Hepatocyte (in vitro differentiated cells): ENCODE measurements around the gene MICAL3. TPM values are rescaled to one million over a fixed set of nuclear protein-coding genes. Genes with fewer than 3 reads are reported as not detected.

Source experiments
- DNase-seq: peaks from one replicate; pipeline ENCODE4 v3.0.0-alpha.2; 2016; ENCODE audit warnings: low spot score
- H2AFZ ChIP-seq: fragments of 200-600 bp; sonication (generic); 2 replicates; pipeline ENCODE4 v1.6.0; 2016; ENCODE audit warnings: antibody characterized with exemption, mild to moderate bottlenecking
- H3K27ac ChIP-seq: fragments of 200-600 bp; sonication (generic); 2 replicates; pipeline ENCODE4 v1.5.1; 2016; ENCODE audit warnings: mild to moderate bottlenecking
- H3K27me3 ChIP-seq: fragments of 200-600 bp; sonication (generic); 2 replicates; pipeline ENCODE4 v1.6.1; 2016
- H3K36me3 ChIP-seq: fragments of 200-600 bp; sonication (generic); replicated peaks from 2 replicates; pipeline ENCODE4 v1.5.1; 2016; ENCODE audit warnings: low read depth; ENCODE audit not compliant: insufficient read depth
- H3K4me1 ChIP-seq: fragments of 200-600 bp; sonication (generic); 2 replicates; pipeline ENCODE4 v1.5.1; 2016; ENCODE audit warnings: mild to moderate bottlenecking, moderate library complexity; ENCODE audit not compliant: insufficient read depth
- H3K4me2 ChIP-seq: fragments of 200-600 bp; sonication (generic); 2 replicates; pipeline ENCODE4 v1.6.0; 2016
- H3K4me3 ChIP-seq: fragments of 200-600 bp; sonication (generic); 2 replicates; pipeline ENCODE4 v1.5.1; 2016; ENCODE audit warnings: mild to moderate bottlenecking
- H3K79me2 ChIP-seq: fragments of 200-600 bp; sonication (generic); 2 replicates; pipeline ENCODE4 v1.6.0; 2017; ENCODE audit warnings: mild to moderate bottlenecking
- H3K9me2 ChIP-seq: fragments of 200-600 bp; sonication (generic); replicated peaks from 2 replicates; pipeline ENCODE4 v1.6.0; 2017; ENCODE audit warnings: mild to moderate bottlenecking; ENCODE audit not compliant: insufficient read depth
- H3K9me3 ChIP-seq: fragments of 200-600 bp; sonication (generic); 2 replicates; pipeline ENCODE4 v1.5.1; 2016; ENCODE audit warnings: low read depth, mild to moderate bottlenecking
- H4K20me1 ChIP-seq: fragments of 200-600 bp; sonication (generic); 2 replicates; pipeline ENCODE4 v1.6.0; 2016; ENCODE audit warnings: mild to moderate bottlenecking; ENCODE audit not compliant: insufficient read depth, poor library complexity, severe bottlenecking
- EZH2 ChIP-seq: fragments of 200-600 bp; sonication (generic); IDR thresholded peaks from 2 replicates; pipeline ENCODE4 v1.6.1; 2016; ENCODE audit warnings: antibody characterized with exemption, mild to moderate bottlenecking, borderline replicate concordance
- EZH2phosphoT487 ChIP-seq: fragments of 200-600 bp; sonication (generic); IDR thresholded peaks from one replicate; pipeline ENCODE4 v1.6.1; 2018; ENCODE audit warnings: antibody characterized with exemption, mild to moderate bottlenecking, low read depth, moderate library complexity; ENCODE audit not compliant: unreplicated experiment, severe bottlenecking
- WGBS: methylation state at CpG from one replicate; pipeline ENCODE4 v1.1.6; 2016; ENCODE audit warnings: low lambda C conversion rate; ENCODE audit errors: missing lambda C conversion rate; 5-methylcytosine and 5-hydroxymethylcytosine counted together
- polyA plus RNA-seq: library from polyadenylated mRNA; unstranded; fragments of >200 nt; fragmentation: Nextera tagmentation; extraction: Ambion mirVana; gene quantifications from 2 replicates; pipeline ENCODE4 v1.2.1, GENCODE V29; 2016
- total RNA-seq: library from RNA; depleted of rRNA; stranded (reverse); fragments of >200 nt; gene quantifications from 2 replicates; pipeline ENCODE4 v1.2.3, GENCODE V29; 2014
- TF ChIP-seq, protein P1 (sequence below): fragments of 200-600 bp; sonication (generic); IDR thresholded peaks from 2 replicates; pipeline ENCODE4 v1.5.1; 2016; ENCODE audit warnings: antibody characterized with exemption, mild to moderate bottlenecking; ENCODE audit not compliant: poor library complexity

The MICAL3 gene
- total and polyA plus RNA-seq, 2 experiments from 2014 or later = 4.6 to 22.7 TPM

DNA sequence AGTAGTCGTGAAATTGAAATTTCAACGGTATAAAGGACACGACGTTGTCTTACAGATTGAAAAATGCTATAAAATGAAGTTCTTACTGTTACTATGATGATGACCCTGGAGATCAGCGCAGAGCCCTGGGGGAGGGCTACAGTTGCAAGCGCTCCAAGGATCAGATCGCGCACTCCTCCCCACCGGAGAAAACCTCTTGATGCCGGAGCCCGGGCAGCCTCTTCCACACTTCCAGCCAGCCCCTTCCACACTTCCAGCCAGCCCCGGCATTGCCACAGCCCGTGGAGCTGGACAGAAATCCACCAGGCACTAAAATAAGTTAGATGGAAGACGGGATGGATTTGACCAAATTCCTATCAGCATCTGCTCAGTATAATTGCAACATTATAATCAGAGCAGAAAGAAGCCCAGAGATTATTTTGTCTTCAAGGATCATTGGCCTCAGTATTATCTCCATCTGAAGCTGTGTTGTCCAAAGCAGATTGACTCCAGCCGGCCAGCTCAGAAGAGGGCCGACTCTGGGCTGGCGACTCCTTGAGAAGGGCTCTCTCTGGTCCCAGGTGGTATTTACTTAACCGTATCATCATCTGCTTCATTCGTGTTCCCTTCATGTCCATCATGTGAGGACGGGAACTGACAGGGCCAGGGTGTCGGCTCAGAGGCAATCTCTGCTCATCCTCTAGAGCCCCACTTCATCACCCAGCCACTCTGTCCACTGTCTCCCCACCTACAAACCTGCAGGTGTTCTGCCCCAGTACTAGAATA lies 777 bp upstream of the MICAL3 start:
- H3K79me2 ChIP-seq = no peaks in the 10 kb centered on the region
- DNase-seq = no peak
- WGBS = 63% methylated on average over 21 of the region's 21 CpGs
- no peak overlapping the region for H3K27ac ChIP-seq
- peaks cover 5% of the 10 kb centered on the region for H3K27me3 ChIP-seq
- TF ChIP-seq EZH2 (no peak), EZH2phosphoT487 (no peak)
- TF ChIP-seq, protein P1, sequence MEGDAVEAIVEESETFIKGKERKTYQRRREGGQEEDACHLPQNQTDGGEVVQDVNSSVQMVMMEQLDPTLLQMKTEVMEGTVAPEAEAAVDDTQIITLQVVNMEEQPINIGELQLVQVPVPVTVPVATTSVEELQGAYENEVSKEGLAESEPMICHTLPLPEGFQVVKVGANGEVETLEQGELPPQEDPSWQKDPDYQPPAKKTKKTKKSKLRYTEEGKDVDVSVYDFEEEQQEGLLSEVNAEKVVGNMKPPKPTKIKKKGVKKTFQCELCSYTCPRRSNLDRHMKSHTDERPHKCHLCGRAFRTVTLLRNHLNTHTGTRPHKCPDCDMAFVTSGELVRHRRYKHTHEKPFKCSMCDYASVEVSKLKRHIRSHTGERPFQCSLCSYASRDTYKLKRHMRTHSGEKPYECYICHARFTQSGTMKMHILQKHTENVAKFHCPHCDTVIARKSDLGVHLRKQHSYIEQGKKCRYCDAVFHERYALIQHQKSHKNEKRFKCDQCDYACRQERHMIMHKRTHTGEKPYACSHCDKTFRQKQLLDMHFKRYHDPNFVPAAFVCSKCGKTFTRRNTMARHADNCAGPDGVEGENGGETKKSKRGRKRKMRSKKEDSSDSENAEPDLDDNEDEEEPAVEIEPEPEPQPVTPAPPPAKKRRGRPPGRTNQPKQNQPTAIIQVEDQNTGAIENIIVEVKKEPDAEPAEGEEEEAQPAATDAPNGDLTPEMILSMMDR = no peak
- no peaks in the 10 kb centered on the region for H3K9me3 ChIP-seq
- H3K4me2 ChIP-seq = peak overlapping the region; percentile 99
- peak overlapping the region; percentile 95 for H2AFZ ChIP-seq
- no peaks in the 10 kb centered on the region for H3K9me2 ChIP-seq
- peaks cover 11% of the 10 kb centered on the region for H3K4me1 ChIP-seq
- no peaks in the 10 kb centered on the region for H3K36me3 ChIP-seq
- H3K4me3 ChIP-seq = peak overlapping the region; percentile 23
- no peaks in the 10 kb centered on the region for H4K20me1 ChIP-seq

DNA sequence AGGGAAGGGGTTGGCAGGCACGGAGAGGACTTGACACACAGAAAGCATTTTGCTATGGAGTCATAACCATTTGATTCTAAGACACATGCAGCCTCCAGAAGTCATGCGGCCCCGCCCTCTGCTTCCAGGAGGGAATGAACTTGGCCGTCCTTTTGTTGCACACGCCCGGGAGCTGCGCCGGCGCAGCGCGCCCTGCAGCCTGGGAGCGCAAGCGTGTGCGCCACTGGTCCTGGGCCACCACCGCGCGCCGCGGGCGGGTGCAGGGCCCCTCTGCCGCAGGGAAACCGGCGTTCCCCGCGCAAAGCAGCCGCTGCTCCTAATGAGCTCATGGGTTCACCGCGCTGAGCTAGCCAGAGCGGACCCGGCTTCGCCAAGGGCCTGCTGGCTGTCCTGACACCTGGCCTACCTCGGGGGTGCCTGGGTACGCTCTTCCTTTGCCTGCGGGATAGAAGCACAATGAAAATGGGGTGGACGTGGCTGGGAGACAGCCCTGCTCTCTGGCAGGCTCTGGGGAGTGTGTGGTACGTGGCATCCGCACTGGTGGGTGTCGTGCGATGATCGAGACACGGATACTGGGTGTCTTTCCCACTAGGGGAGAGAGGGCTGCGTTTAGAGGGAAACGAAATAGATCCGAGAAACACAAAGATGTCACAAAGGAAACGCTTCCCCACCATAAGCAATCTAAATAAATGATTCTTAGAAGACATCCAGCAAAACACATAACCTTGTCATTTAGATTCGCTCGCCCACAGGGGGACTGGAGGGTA lies 669 bp downstream of the MICAL3 start:
- 2% methylated on average over 47 of the region's 47 CpGs for WGBS
- peaks cover 5% of the 10 kb centered on the region for H3K27me3 ChIP-seq
- TF ChIP-seq EZH2phosphoT487 (no peak), EZH2 (no peak)
- TF ChIP-seq, protein P1 = no peak
- H3K9me3 ChIP-seq = no peaks in the 10 kb centered on the region
- no peaks in the 10 kb centered on the region for H3K9me2 ChIP-seq
- DNase-seq = peak; percentile 91
- peak overlapping the region; percentile 67 for H3K4me3 ChIP-seq
- peak overlapping the region; percentile 99 for H3K4me2 ChIP-seq
- peaks cover 11% of the 10 kb centered on the region for H3K4me1 ChIP-seq
- H3K27ac ChIP-seq = peak overlapping the region; percentile 61
- peak overlapping the region; percentile 95 for H2AFZ ChIP-seq
- H3K79me2 ChIP-seq = no peaks in the 10 kb centered on the region
- H3K36me3 ChIP-seq = no peaks in the 10 kb centered on the region
- no peaks in the 10 kb centered on the region for H4K20me1 ChIP-seq

DNA sequence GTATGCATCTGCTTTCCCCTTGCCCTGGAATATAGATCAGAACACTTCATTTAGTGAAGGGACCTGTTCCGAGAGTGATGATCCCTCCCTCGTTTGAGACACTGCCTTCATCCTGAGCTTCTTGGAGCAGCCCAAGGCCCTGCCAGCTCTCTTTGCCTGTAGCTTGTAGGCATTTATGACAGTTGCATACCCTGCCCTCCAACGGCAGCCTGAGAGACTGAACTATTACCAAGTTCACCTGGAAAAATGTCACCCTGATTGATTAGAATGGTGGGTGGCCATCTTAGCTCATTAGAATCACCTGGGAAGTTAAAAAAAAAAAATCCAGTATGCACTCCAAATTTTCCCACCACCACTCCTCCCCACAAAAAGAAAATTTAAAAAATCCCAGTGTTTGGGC lies 1.5 kb downstream of the MICAL3 start:
- TF ChIP-seq EZH2 (no peak), EZH2phosphoT487 (no peak)
- TF ChIP-seq, protein P1 = no peak

More for the DNA sequence above, 1.5 kb downstream of the MICAL3 start:
- no peak for DNase-seq
- Histone ChIP-seq H3K36me3 (no peaks in the 10 kb centered on the region), H3K4me2 (peak overlapping the region; percentile 99), H3K9me3 (no peaks in the 10 kb centered on the region), H3K4me1 (peaks cover 11% of the 10 kb centered on the region), H3K27ac (peak overlapping the region; percentile 58), H3K79me2 (no peaks in the 10 kb centered on the region), H3K9me2 (no peaks in the 10 kb centered on the region), H2AFZ (no peak overlapping the region), H3K4me3 (no peak overlapping the region), H3K27me3 (peaks cover 5% of the 10 kb centered on the region), H4K20me1 (no peaks in the 10 kb centered on the region)
- WGBS = 53% methylated on average over 3 of the region's 3 CpGs
